Omental fat pad (tissue), 4 donors: ENCODE results near the gene HENMT1. TPM values are rescaled to one million over a fixed set of nuclear protein-coding genes. Genes with fewer than 3 reads are reported as not detected.
"Not testable (repeated sequence)": the region's sequence is repeated elsewhere in the genome, so short reads cannot be mapped to it uniquely, and the experiment has no call there.

Experiments used
- ATAC-seq: fragments of 150-250 bp; one replicate; pipeline ENCODE4 v1.9.1; 2016; ENCODE audit warnings: mild to moderate bottlenecking, moderate library complexity; ENCODE audit not compliant: low FRiP score
- DNase-seq: peaks from one replicate; pipeline ENCODE4 v3.0.0-alpha.2; 2019; ENCODE audit warnings: low spot score
- CTCF ChIP-seq, 3 donors: fragments of 450-650 bp; IDR thresholded peaks; one replicate each; pipeline ENCODE4 v1.5.1; 2016 to 2017; ENCODE audit warnings: antibody characterized with exemption in 3 of 3, mild to moderate bottlenecking in 3 of 3, moderate library complexity in 2 of 3
- total RNA-seq, 4 donors: library from RNA; depleted of rRNA; stranded (reverse); fragments of >200 nt; gene quantifications; one replicate each; pipeline ENCODE4 v1.1.0, GENCODE V29; 2016

HENMT1 gene
- total RNA-seq, 4 donors from 2014 or later, result 2.8 to 4.9 (median 4.5) TPM

DNA sequence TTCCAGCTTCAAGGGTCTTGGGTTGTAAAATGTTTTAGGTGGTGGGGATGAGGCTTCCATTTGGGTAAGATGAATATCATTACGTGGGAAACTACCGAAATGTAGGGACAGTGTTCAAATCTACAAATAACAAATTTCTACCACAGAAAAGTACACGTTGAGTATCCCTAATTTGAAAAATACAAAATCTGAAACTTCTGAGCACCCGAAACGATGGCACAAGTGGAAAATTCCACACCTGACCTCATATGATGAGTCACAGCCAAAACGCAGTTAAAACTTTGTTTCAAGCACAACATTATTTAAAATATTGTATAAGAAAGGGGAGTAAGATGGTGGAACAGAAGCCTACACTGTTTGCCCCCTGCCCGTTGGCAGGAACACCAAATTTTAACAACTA is 8.8 kb upstream of the HENMT1 start:
- no peak for ATAC-seq
- DNase-seq, result no peak
- no peak for TF ChIP-seq CTCF (IDR thresholded peaks at IDR 0.05)

DNA sequence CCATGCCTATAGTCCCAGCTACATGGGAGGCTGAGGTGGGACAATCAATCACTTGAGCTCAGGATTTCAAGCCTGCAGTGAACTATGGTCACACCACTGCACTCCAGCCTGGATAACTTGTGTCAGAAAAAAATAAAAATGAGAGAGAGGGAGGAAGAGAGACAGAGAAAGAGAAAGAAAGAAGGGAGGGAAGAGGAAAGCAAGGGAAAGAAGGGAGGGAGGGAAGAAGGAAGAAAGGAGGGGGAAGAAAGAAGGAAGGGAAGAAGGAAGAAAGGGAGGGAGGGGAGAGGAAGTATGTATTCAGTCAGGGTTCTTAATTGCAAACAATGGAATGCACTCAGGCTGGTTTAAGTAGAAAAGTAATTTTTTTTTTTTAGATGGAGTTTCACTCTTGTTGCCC is 7.9 kb upstream of the HENMT1 start:
- ATAC-seq (no peak), DNase-seq (no peak)
- no peak for TF ChIP-seq CTCF (IDR thresholded peaks at IDR 0.05)

GRCh38 chr1:108667422-108667821 is 6.5 kb upstream of the HENMT1 start:
- not testable (repeated sequence) for DNase-seq, ATAC-seq

- no peak for DNase-seq
- ATAC-seq, result no peak
- no peak for TF ChIP-seq CTCF (IDR thresholded peaks at IDR 0.05)
These were observed 4.9 kb upstream of the HENMT1 start for GRCh38 chr1:108665771-108666170.

DNA sequence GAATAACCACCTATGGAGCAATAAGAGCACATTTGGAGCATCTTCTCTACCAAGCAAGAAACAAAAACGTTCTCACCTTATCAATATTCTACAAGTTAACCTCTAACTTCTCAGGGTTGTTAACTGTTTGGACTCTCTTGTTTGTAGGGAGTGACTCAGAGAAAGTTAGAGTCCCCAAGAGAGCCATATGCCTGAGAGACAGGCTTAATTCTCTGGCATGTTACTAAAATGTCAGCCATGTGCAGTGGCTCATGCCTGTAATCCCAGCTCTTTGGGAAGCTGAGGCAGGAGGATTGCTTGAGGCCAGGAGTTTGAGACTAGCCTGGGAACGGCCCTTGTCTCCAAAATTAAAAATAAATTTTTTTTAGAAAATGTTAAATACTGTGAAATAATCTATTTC is 4.2 kb upstream of the HENMT1 start:
- no peak for TF ChIP-seq CTCF (IDR thresholded peaks at IDR 0.05)
- DNase-seq, result no peak
- no peak for ATAC-seq

DNA sequence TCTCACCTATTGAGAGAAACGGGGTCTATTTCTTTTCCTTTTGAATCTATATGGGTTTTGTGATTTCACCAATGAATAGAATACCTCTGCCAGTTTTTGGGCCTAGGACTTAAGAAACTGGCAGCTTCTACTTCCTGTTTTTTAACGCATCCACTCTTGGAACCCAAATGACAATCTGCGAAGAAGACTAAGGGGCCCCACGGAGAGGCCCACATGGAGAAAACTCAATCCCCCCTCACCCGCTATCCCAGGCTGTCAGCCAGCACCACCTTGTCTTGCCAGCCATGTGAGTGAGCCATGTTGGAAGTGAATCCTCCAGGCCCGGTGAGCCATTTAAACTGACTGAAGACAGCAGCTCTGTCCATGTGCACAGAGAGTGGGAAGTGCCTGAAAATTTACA is 3.6 kb upstream of the HENMT1 start:
- TF ChIP-seq CTCF (IDR thresholded peaks at IDR 0.05), result no peak
- DNase-seq (no peak), ATAC-seq (no peak)

DNA sequence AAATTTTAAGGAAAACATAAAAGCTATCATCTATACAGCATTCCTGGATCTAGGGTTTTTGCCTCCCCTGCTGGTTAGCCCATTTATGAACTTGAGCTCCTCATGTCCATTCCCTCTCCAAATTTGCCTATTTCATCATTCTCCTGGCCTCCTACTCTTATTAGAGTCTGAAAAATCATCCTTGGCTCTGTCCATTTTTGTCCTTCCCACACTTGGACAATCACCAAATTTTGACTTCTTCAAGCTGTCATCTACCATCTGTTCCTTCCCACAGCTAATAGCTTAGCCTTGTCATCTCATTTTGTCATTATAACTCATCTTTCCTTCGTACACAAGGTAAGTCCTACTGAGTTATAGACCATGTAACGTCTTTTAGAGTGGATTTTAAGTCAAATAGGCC is 2.2 kb upstream of the HENMT1 start:
- TF ChIP-seq CTCF (IDR thresholded peaks at IDR 0.05), result no peak
- no peak for DNase-seq
- ATAC-seq, result no peak
